Activated naive CD8-positive, alpha-beta T cell treated with anti-CD3 and anti-CD28 coated beads, Interleukin-2, amount 50 U/mL, for 24 hours (primary cell): ENCODE results near the gene RD3L.
"Not testable (repeated sequence)": the region's sequence is repeated elsewhere in the genome, so short reads cannot be mapped to it uniquely, and the experiment has no call there.

Source experiments
- ATAC-seq: fragments of 150-1000 bp; cut with Tn5 transposase; one replicate; pipeline ENCODE4 v1.10.0; 2021
- DNase-seq: peaks from one replicate; pipeline ENCODE4 v3.0.0; 2021
- H3K27ac Mint-ChIP-seq: one replicate; pipeline ENCODE4 v1.8.0; 2021; ENCODE audit warnings: mild to moderate bottlenecking, mixed read lengths
- H3K27me3 Mint-ChIP-seq: one replicate; pipeline ENCODE4 v1.8.0; 2021; ENCODE audit warnings: mixed read lengths
- H3K36me3 Mint-ChIP-seq: one replicate; pipeline ENCODE4 v1.8.0; 2021; ENCODE audit warnings: low read depth, mixed read lengths
- H3K4me1 Mint-ChIP-seq: one replicate; pipeline ENCODE4 v1.8.0; 2021; ENCODE audit warnings: mixed read lengths
- H3K4me3 Mint-ChIP-seq: one replicate; pipeline ENCODE4 v1.8.0; 2021; ENCODE audit warnings: mild to moderate bottlenecking, moderate library complexity, mixed read lengths
- H3K9me3 Mint-ChIP-seq: one replicate; pipeline ENCODE4 v1.8.0; 2021; ENCODE audit warnings: mixed read lengths

RD3L gene

DNA sequence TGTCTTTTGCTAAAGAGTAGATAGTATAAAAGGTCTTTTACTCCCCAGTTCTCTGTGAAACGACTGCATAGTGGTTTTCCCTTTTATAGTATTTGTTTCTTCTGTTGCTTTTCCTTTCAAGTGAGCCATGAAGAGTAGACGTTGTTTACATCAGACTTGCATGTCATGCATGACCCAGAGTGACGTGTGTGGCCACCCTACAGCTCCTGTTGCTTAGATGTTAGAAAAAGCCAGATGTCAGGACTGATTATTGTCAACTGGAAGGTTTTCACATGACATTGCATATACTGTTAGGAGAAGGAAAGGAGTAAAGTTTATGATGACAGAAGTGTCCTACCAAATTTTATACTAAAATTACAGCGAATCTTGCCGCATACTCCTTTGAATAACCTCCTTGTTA lies 1.3 kb upstream of the RD3L start:
- H3K36me3 Mint-ChIP-seq: no peaks in the 10 kb centered on the region
- no peaks in the 10 kb centered on the region for H3K4me1 Mint-ChIP-seq
- no peak overlapping the region for H3K27ac Mint-ChIP-seq
- H3K9me3 Mint-ChIP-seq: no peaks in the 10 kb centered on the region
- DNase-seq (no peak), ATAC-seq (no peak)
- peaks cover 36% of the 10 kb centered on the region for H3K27me3 Mint-ChIP-seq
- no peak overlapping the region for H3K4me3 Mint-ChIP-seq

DNA sequence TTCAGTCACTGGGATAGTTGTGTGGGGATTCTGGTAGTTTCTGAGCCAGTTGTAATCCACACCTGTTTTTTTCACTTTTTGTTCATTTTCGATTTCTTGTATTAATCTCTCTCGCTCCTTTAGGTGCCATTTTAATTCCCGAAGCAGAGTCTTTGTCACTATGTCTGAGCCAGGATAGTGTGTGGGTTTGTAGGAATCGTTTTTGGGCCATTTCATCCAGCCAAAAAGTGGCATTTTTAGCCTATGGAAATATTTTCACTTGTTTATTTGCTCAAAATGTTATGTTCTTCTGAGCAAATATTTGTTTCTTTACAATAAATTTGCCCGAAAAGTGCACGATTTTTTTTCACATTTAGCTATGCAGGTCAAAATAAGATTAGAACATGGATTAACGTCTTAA lies 867 bp downstream of the RD3L start:
- no peaks in the 10 kb centered on the region for H3K4me1 Mint-ChIP-seq
- H3K4me3 Mint-ChIP-seq: no peak overlapping the region
- DNase-seq: no peak
- peaks cover 26% of the 10 kb centered on the region for H3K27me3 Mint-ChIP-seq
- no peaks in the 10 kb centered on the region for H3K36me3 Mint-ChIP-seq
- ATAC-seq: no peak
- no peak overlapping the region for H3K27ac Mint-ChIP-seq
- H3K9me3 Mint-ChIP-seq: no peaks in the 10 kb centered on the region

DNA sequence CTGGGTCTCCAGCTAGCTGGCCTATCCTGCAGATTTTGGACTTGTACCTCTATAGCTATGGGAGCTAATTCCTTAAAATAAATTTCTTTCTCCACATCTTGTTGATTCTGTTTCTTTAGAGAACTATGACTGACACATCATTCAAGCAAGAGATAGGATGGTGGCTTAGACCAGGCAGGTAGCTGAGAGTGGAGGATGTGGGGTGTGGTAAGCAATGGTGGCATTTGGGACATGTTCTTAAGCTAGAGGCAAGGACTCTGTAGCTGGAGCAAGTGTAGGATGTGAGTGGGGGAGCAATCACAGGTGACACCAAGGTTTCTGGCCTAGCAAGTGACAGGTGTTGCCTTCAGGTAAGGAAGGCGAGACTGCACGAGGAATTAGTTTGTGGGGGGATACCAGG lies 7.2 kb downstream of the RD3L start:
- Mint-ChIP-seq H3K27me3 (peaks cover 7% of the 10 kb centered on the region), H3K36me3 (no peaks in the 10 kb centered on the region), H3K4me3 (no peak overlapping the region), H3K27ac (no peak overlapping the region), H3K4me1 (peaks cover 13% of the 10 kb centered on the region), H3K9me3 (no peaks in the 10 kb centered on the region)
- no peak for ATAC-seq
- no peak for DNase-seq

DNA sequence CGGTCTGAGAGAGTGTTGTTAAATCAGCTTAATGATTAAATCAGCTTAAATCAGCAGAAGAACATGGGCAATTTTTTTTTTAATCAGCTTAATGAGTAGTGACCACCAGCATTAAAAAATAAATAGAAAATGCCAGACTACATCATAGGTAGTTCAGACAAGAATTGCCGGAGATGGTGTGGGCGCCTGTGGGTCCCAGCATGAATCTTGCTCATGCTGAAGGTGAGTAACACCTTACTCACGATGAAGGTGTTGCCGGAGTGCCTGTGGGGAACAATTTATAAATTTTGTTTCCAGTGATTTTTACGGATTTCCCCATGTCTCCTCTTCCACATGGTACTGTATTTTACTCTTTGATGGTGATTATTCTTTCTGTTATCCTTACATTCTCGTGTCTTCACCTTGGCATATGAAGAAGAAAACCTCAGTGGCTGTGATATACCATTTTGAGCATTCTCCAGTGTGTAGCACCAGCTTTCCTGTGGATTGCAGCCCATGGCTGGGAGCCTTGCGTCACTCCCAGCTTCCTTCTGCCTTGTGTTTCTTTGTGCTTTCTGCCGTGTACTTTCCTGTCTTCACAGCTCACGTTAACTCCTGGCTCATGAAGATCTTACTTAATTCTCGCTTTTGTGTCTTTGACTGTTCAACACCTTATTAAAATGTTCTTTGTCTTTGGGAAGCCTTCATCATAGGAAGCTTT lies 9.4 kb downstream of the RD3L start:
- H3K36me3 Mint-ChIP-seq: no peaks in the 10 kb centered on the region
- H3K27ac Mint-ChIP-seq: no peak overlapping the region
- H3K27me3 Mint-ChIP-seq: peaks cover 6% of the 10 kb centered on the region
- ATAC-seq: no peak
- H3K4me1 Mint-ChIP-seq: peaks cover 13% of the 10 kb centered on the region
- peak overlapping the region; percentile 1 for H3K4me3 Mint-ChIP-seq
- no peak for DNase-seq
- no peaks in the 10 kb centered on the region for H3K9me3 Mint-ChIP-seq

DNA sequence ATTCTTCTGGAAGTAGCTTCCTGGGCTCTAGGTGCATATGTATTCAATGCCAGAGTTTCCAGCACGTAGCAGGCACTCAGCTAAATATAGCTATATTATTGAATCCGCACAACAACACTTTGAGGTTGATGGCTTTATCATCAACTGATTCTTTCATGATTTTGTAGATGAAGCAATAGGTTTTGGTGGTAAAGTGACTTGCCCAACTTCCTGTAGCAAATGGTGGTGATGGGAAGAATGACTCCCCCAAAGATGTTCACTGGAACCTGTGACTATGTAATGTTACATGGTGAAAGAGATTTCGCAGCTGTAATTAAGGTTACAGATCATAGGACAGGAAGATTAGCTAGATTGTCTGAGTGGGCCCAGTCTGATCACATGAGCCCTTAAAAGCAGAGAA lies 10.9 kb downstream of the RD3L start:
- H3K9me3 Mint-ChIP-seq: no peaks in the 10 kb centered on the region
- peaks cover 3% of the 10 kb centered on the region for H3K27me3 Mint-ChIP-seq
- no peak for DNase-seq
- no peaks in the 10 kb centered on the region for H3K36me3 Mint-ChIP-seq
- peak overlapping the region; percentile 83 for H3K27ac Mint-ChIP-seq
- ATAC-seq: peak; percentile 82
- peaks cover 13% of the 10 kb centered on the region for H3K4me1 Mint-ChIP-seq
- H3K4me3 Mint-ChIP-seq: peak overlapping the region; percentile 58

DNA sequence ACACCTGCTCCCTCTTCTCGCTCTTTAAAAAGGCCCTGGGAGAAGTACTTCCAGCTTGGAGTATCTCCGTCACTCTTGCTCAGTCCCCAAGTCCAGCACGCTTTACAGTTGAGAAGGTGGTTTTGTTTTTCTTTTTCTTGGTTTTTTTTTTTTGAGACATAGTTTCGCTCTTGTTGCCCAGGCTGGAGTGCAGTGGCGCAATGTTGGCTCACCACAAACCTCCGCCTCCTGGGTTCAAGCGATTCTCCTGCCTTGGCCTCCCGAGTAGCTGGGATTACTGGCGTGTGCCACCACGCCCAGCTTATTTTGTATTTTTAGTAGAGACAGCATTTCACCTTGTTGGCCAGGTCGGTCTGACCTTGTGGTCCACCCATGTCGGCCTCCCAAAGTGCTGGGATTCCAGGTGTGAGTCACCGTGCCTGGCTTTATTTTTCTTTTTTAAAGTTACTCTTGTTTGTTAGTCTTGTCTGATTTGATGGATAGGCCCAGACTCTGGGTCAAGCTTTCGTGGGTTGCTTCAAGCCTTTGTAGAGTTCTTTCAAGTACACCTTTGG lies 12.2 kb downstream of the RD3L start:
- no peak overlapping the region for H3K27ac Mint-ChIP-seq
- no peak for DNase-seq
- H3K9me3 Mint-ChIP-seq: no peaks in the 10 kb centered on the region

DNA sequence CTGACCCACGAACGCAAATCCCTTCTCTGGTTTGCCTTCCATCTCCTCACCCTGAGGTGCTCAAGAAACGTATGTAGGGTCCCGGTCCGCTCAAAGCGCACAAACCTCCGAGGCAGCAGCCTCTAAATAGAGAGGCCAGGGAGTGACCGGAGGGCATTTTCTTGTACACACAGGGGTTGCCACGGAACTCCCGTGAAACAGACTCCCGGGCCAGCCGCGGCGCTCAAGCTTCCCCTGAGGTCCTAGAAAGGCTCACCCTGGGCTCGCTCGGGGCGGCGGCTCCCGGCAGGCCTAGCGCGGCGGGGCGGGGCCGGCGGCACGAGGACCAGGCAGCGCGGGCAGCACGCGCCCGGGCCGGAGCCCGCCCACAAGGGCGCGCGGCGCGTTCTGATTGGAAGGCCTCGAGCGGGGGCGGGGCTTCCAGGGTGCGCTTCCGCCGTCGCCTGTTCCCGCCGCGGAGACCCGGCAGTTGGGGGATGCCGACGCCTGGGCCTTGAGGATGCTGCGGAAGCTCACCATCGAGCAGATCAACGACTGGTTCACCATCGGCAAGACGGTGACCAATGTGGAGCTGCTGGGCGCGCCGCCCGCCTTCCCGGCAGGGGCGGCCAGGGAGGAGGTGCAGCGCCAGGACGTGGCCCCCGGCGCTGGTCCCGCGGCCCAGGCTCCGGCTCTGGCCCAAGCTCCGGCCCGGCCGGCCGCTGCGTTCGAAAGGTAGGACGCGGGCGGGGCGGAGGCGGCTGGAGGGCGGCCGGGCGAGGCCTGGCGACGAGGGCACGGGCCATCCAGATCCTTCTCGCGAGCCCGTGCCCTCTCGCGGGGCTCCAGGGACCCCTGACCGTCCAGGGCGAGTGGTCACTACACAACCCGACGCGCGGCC lies 14.1 kb downstream of the RD3L start, which contains the start of gene TDRD9:
TDRD9 (plus strand) TSS at position 446 of the 880 bp plus-strand sequence; CDS start at position 500, 54 bp downstream.
- no peak within 1 kb of the TSS for H3K4me3 Mint-ChIP-seq
- no peaks in the 10 kb centered on the region for H3K9me3 Mint-ChIP-seq
- no peaks in the 10 kb centered on the region for H3K36me3 Mint-ChIP-seq
- no peak for DNase-seq
- H3K27ac Mint-ChIP-seq: no peak within 1 kb of the TSS
- no peak for ATAC-seq
- peaks cover 13% of the 10 kb centered on the region for H3K4me1 Mint-ChIP-seq
- H3K27me3 Mint-ChIP-seq: peaks cover 10% of the 10 kb centered on the region

More for the DNA sequence above, 12.2 kb downstream of the RD3L start:
- no peak for ATAC-seq
- Mint-ChIP-seq H3K27me3 (peaks cover 3% of the 10 kb centered on the region), H3K4me3 (no peak overlapping the region), H3K36me3 (no peaks in the 10 kb centered on the region), H3K4me1 (peaks cover 13% of the 10 kb centered on the region)

DNA sequence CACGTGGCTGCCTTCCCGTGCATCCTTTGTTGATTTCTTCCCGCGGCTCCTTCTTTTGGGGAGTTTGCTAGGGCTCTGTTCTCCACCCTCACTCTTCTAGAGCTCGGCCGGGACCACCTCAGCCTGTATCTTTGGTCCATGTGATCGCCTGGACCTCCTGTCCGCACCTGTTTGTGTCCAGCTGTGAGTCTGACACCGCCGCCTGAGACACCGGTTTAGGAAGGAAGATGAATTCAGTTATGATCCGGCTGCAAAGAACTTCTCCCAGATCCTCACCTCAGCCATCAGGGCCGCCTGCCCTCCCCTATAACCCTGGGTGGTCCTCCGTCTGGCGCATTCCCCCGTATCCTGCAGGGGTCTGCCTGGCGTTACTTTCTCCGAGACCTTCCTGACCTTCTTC lies 14.8 kb downstream of the RD3L start:
- Mint-ChIP-seq H3K9me3 (no peaks in the 10 kb centered on the region), H3K4me3 (no peak overlapping the region), H3K27ac (no peak overlapping the region), H3K27me3 (peaks cover 14% of the 10 kb centered on the region), H3K4me1 (peaks cover 13% of the 10 kb centered on the region), H3K36me3 (no peaks in the 10 kb centered on the region)
- ATAC-seq: no peak
- no peak for DNase-seq

DNA sequence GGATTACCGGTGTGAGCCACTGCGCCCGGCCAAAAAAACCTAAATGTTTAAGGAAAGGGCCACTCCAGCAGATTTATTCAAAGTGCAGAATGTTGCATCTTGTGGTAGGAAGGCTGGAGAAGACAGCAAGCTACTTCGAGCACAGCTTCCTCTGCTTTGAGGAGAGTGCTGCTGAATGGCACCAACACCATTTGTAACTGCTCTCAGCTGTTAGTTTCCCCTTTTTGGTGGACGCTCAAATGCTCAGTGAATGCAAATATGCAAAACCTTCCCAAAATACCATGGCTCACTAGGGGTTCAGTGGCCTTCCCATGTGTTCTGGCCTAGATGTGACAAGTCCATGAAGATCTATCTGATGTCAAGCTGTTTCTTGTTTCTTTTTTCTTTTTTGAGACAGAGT lies 17.0 kb downstream of the RD3L start:
- Mint-ChIP-seq H3K4me1 (peaks cover 5% of the 10 kb centered on the region), H3K36me3 (peaks cover 4% of the 10 kb centered on the region), H3K4me3 (no peak overlapping the region), H3K27me3 (peaks cover 14% of the 10 kb centered on the region), H3K9me3 (no peaks in the 10 kb centered on the region), H3K27ac (no peak overlapping the region)
- DNase-seq: no peak
- no peak for ATAC-seq

DNA sequence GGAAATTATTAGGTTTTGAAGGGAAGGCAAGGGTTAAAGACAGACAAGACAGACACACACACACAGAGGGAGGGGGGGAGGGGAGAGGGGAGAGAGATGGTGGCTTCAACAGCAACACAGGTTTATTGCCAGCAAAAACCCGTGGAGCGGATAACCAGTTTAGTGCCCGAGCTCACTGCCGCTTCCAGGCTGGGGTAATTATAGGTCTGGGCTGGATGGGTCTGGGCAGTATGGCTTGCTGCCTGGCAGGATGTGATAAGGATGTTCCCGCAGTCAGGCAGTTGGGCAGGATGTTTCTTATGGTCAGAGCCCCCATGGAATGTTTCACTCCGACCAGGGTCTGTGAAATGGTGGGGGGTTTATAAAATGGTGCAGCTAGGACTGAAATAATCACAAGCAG lies 18.5 kb downstream of the RD3L start:
- peaks cover 11% of the 10 kb centered on the region for H3K27me3 Mint-ChIP-seq
- ATAC-seq (no peak), DNase-seq (no peak)
- H3K27ac Mint-ChIP-seq: no peak overlapping the region
- H3K36me3 Mint-ChIP-seq: peaks cover 6% of the 10 kb centered on the region
- no peaks in the 10 kb centered on the region for H3K9me3 Mint-ChIP-seq
- no peak overlapping the region for H3K4me3 Mint-ChIP-seq
- H3K4me1 Mint-ChIP-seq: peaks cover 11% of the 10 kb centered on the region

DNA sequence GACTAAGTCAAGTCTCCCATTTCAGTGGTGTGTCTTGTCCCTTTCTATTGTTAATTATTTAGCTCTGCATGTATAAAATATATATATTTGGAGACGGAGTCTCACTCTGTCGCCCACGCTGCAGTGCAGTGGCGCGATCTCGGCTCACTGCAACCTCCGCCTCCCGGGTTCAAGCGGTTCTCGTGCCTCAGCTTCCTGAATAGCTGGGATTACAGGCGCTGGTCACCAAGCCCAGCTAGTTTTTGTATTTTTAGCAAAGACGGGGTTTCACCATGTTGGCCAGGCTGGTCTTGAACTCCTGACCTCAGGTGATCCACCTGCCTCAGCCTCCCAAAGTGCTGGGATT lies 20.5 kb downstream of the RD3L start:
- ATAC-seq, H3K36me3 Mint-ChIP-seq, DNase-seq, H3K9me3 Mint-ChIP-seq: not testable (repeated sequence)
- H3K27ac Mint-ChIP-seq: peak overlapping the region; percentile 49
- peaks cover 13% of the 10 kb centered on the region for H3K4me1 Mint-ChIP-seq
- H3K27me3 Mint-ChIP-seq: peaks cover 11% of the 10 kb centered on the region
- H3K4me3 Mint-ChIP-seq: peak overlapping the region; percentile 95

DNA sequence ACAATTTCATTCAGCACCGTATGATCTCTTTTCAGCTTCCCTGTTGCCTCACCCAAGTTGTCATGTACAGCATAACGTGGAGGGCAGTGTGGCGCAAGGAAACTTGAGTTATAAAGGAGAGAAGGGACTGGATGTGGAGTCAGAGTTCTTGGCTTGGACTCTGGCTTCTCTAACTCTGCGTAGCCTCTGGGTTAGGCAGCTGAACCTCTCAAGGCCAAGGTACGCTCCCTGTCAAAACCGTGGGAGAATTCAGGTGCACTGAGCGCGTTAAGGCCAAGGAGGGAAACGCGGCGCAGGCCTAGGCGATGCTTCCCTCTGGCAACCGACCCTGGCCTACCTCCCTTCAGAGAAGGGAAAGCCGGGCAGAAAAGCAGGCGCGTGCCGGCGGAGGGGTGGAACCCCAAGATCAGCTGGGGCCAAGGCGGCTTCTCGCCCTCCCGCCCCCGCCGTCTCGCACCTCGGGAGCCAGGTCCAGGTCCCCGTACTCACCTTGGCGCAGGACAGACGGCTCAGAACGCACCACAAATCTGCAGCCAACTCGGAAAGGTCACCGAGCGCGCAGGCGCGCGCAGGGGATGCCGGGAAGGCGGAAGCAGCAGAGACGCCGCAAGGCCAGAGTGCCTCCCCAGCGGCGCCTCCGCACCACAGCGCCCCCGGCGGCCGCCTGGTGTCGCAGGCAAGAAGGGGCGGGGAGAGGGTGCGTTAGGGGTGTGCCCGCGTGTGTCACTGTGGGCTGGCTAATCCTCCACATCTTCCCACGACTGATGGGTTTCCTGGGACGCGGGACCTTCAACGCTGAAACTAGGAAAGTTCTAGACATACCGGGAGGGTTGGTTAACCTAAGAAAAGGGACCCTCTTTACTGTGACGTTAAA lies 21.1 kb downstream of the RD3L start:
- DNase-seq (peak; percentile 96), ATAC-seq (peak; percentile 98)
- Mint-ChIP-seq H3K36me3 (peaks cover 9% of the 10 kb centered on the region), H3K4me1 (peaks cover 15% of the 10 kb centered on the region), H3K27ac (peak overlapping the region; percentile 91), H3K4me3 (peak overlapping the region; percentile 95), H3K9me3 (no peaks in the 10 kb centered on the region), H3K27me3 (peaks cover 11% of the 10 kb centered on the region)

DNA sequence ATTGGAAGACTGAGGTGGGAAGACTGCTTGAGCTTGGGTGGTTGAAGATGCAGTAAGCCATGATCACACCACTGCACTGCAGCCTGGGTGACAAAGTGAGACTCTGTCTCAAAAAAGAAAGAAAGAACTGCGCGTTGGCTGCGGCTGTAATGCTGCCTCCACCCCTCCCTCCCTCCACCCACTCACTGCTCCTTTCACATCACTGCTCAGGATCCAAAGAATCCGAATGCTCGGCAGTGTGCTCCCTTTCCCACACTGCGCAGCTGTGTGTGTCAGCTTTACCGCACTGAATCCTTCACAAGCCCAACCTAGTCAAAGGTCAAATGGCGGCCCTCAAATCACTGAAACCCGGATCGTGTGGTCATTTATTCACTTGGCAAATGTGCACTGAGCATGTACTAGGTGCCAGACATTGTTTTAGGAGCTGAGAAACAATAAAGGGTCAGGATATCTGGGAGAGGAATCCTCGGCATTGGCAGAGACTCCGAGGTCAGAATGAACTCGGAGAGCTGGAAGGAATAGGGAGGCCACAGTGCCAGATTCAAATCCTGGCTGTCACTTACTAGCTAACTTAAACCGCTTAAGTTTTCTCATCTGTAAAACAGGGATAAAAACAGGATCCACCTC lies 25.6 kb downstream of the RD3L start:
- no peaks in the 10 kb centered on the region for H3K27me3 Mint-ChIP-seq
- DNase-seq (no peak), ATAC-seq (no peak)
- H3K9me3 Mint-ChIP-seq: no peaks in the 10 kb centered on the region
- H3K4me1 Mint-ChIP-seq: peaks cover 18% of the 10 kb centered on the region
- no peak overlapping the region for H3K4me3 Mint-ChIP-seq
- peaks cover 29% of the 10 kb centered on the region for H3K36me3 Mint-ChIP-seq
- H3K27ac Mint-ChIP-seq: peak overlapping the region; percentile 27

DNA sequence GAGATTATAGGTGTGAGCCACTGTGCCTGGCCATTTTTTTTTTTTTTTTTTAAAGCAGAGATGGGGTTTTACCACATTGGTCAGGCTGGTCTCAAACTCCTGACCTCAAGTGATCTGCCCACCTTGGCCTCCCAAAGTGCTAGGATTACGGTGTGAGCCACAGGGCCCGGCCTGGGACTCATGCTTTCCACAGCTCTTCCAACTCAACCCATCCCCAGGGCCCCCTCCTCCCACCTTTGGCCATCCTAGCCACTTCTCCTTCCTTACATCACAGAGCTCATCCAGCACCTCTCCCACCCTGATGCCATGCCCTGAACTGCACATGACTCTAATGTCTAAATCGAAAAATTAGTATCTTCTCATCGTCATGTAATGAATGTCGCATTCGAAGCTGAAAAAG lies 26.7 kb downstream of the RD3L start:
- ATAC-seq (no peak), DNase-seq (no peak)
- Mint-ChIP-seq H3K4me3 (no peak overlapping the region), H3K27me3 (no peaks in the 10 kb centered on the region), H3K27ac (peak overlapping the region; percentile 47), H3K9me3 (no peaks in the 10 kb centered on the region), H3K4me1 (peaks cover 16% of the 10 kb centered on the region), H3K36me3 (peaks cover 27% of the 10 kb centered on the region)
